Small intestine (tissue), 7 donors: ENCODE measurements around the gene PRSS50. TPM values are rescaled to one million over a fixed set of nuclear protein-coding genes. Genes with fewer than 3 reads are reported as not detected.
"Not testable (repeated sequence)": the region's sequence is repeated elsewhere in the genome, so short reads cannot be mapped to it uniquely, and the experiment has no call there.

Experiments used
- DNase-seq, 2 donors: peaks; one replicate each; pipeline versions ENCODE4 v3.0.0 to v3.0.0-alpha.2; 2013
- FAIRE-seq: peaks from 2 replicates; lab custom pipeline; 2012; peaks lifted over from hg19 to GRCh38; lab: Jason Lieb, UNC
- H3K27ac ChIP-seq, 3 donors: one replicate each; pipeline ENCODE4 v1.5.1; 2013; ENCODE audit warnings: low read length in 2 of 3, mild to moderate bottlenecking in 2 of 3, control low read depth in 1 of 3, inconsistent platforms in 1 of 3, low read depth in 1 of 3, moderate library complexity in 1 of 3
- H3K27me3 ChIP-seq, 3 donors: one replicate each; pipeline ENCODE4 v1.6.1; 2013; ENCODE audit warnings: low read length in 3 of 3, inconsistent platforms in 1 of 3; ENCODE audit not compliant: control insufficient read depth in 3 of 3, insufficient read depth in 3 of 3
- H3K36me3 ChIP-seq, 3 donors: one replicate each; pipeline ENCODE4 v1.6.1; 2013; ENCODE audit warnings: low read length in 3 of 3, inconsistent platforms in 1 of 3, low read depth in 1 of 3, mild to moderate bottlenecking in 1 of 3, moderate library complexity in 1 of 3; ENCODE audit not compliant: control insufficient read depth in 3 of 3, insufficient read depth in 2 of 3
- H3K4me1 ChIP-seq, 3 donors: one replicate each; pipeline ENCODE4 v1.6.1; 2013; ENCODE audit warnings: low read length in 2 of 3, inconsistent platforms in 1 of 3, low read depth in 1 of 3, mild to moderate bottlenecking in 1 of 3, moderate library complexity in 1 of 3; ENCODE audit not compliant: control insufficient read depth in 3 of 3, insufficient read depth in 2 of 3
- H3K4me3 ChIP-seq, 3 donors: one replicate each; pipeline ENCODE4 v1.5.1; 2013; ENCODE audit warnings: low read length in 3 of 3, control low read depth in 1 of 3, inconsistent platforms in 1 of 3, low read depth in 1 of 3, mild to moderate bottlenecking in 1 of 3, moderate library complexity in 1 of 3
- H3K9me3 ChIP-seq, 2 donors: one replicate each; pipeline ENCODE4 v1.6.1; 2013; ENCODE audit warnings: low read depth in 1 of 2, low read length in 1 of 2; ENCODE audit not compliant: control insufficient read depth in 2 of 2, insufficient read depth in 1 of 2
- WGBS, 3 donors: extraction: QIAGEN DNeasy Blood & Tissue Kit; methylation state at CpG; one replicate each; pipeline ENCODE4 v1.1.7; 2013; 5-methylcytosine and 5-hydroxymethylcytosine counted together
- polyA plus RNA-seq, 4 donors: library from polyadenylated mRNA; stranded (reverse) in 3 of 4; unstranded in 1 of 4; fragments of 200-250 nt in 3 of 4; fragments of 120-200 nt in 1 of 4; gene quantifications; one replicate each; pipeline versions ENCODE4 v1.2.1 to v1.2.3, GENCODE V29; 2013
- donor health status: healthy with polysubstance abuse.
- donor health status: control.
- donor health status: control.
- donor health status: Bipolar disorder and iron deficiency.
- donor health status: healthy.

Gene PRSS50
- polyA plus RNA-seq, 4 donors = 0.01 to 3.7 TPM; not detected in 2

DNA sequence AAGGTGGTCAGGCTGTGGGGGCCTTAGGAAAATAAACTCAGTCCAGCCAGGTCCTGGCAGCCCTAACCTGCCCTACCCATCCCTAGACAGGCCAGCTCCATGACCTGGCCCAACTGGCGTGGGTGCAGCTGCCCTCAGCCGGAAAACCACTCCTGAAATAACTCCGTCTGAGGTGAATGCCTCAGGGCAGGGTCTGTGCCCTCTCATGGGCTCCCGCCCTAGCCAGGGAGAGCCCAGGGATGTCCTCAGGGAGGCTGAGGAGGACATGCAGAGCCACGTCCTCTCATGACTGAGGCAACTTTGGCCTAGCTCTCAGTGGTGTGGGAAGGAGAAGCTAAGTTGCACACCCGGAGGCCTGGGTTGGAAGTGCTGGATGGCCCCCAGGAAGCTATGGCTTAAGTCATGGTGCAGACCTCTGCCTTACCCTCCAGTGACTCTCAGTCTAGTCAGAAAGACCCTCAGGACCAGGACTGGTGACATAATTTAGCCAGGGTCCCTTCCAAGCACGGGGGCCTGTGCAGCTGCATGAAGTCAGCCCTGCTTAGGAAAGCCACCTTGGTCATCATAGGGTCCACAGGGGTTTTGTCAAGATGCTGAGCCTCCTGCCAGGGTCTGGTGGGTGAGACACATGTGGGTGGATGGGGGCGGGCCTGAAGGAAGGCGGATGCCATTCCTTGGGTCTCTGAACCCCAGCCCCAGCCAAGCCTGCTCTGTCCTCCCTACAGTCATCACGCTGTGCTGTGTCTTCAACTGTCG lies 9.1 kb downstream of the PRSS50 start:
- no peak overlapping the region for H3K4me3 ChIP-seq
- FAIRE-seq = no peak
- H3K27me3 ChIP-seq = no peaks in the 10 kb centered on the region
- H3K4me1 ChIP-seq = peaks cover 0 to 14% (median 0%) of the 10 kb centered on the region in 3 donors
- no peak overlapping the region for H3K27ac ChIP-seq
- H3K9me3 ChIP-seq = no peaks in the 10 kb centered on the region
- no peaks in the 10 kb centered on the region for H3K36me3 ChIP-seq
- WGBS, 3 donors = 78 to 84% (median 78%) methylated on average over 11 of the region's 11 CpGs
- no peak for DNase-seq

DNA sequence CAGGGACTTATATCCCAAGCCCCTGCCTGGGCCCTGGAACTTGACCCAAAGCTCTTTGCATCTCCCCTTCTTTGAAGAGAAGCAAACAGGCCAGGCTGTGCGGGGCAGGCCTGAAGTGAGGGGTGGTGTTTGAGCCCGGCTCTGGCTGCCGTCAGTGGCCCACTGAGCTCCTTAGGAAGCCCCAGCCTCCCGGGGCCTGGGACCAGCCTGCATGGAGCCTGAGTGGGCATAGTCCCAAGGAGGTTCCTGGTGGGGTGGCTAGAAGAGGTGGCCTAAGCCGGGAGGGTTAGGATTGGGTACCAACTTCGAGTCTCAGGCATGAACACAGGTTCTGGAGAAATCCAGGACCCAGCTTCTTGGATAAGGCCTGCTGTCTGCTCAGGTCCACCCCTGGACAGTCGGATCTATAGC lies 10.1 kb downstream of the PRSS50 start:
- no peaks in the 10 kb centered on the region for H3K9me3 ChIP-seq
- H3K27me3 ChIP-seq = peaks cover 0 to 7% (median 3%) of the 10 kb centered on the region in 3 donors
- no peak overlapping the region for H3K4me3 ChIP-seq
- H3K36me3 ChIP-seq = no peaks in the 10 kb centered on the region
- no peak overlapping the region for H3K27ac ChIP-seq
- WGBS, 3 donors = 82 to 87% (median 86%) methylated on average over 7 of the region's 7 CpGs
- H3K4me1 ChIP-seq = peaks cover 0 to 14% (median 0%) of the 10 kb centered on the region in 3 donors
- DNase-seq (no peak), FAIRE-seq (no peak)

DNA sequence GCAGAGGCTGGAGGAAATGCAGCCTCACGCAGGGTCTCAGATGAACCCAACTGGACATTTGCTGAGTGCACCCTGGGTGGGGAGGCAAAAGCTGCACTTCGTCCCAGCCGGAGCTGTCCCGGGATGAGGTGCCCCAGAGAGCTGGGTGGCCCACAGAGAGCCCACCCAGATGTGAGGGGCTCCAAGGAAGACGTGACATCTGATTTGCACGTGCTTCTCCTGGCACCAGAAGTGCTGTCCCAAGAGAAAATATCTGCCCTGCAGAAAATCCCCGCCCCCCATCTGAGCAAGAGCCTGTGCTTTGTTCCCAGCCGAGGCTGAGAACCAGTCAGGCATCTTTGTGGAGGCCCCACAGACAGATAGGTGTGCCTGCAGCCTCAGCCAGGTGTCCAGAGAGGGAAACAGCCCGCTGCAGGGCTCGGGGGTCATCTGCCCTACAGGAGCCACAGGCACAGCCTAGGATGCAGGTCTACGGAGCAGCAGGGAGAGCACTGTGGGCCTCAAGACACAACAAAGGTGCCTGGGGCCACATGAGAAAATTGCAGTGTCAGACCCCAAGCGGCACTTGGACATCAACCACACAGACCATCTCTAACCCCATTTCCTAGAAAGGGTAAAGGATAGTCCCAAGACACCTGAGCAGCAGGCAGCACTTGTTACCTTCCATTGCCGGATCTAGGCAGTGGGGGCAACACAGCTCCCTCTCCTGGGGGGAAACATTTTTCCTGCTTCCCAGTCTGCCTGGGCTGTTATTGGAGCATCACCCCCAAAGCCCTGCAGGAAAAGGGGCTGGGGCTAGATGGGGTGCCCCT lies 10.7 kb downstream of the PRSS50 start:
- WGBS, 3 donors = 69 to 71% (median 70%) methylated on average over 13 of the region's 13 CpGs
- Histone ChIP-seq H3K4me1 (peaks cover 0 to 14% (median 0%) of the 10 kb centered on the region in 3 donors), H3K27ac (no peak overlapping the region), H3K9me3 (no peaks in the 10 kb centered on the region), H3K27me3 (peaks cover 0 to 13% (median 3%) of the 10 kb centered on the region in 3 donors), H3K36me3 (no peaks in the 10 kb centered on the region), H3K4me3 (no peak overlapping the region)
- DNase-seq (no peak), FAIRE-seq (no peak)

DNA sequence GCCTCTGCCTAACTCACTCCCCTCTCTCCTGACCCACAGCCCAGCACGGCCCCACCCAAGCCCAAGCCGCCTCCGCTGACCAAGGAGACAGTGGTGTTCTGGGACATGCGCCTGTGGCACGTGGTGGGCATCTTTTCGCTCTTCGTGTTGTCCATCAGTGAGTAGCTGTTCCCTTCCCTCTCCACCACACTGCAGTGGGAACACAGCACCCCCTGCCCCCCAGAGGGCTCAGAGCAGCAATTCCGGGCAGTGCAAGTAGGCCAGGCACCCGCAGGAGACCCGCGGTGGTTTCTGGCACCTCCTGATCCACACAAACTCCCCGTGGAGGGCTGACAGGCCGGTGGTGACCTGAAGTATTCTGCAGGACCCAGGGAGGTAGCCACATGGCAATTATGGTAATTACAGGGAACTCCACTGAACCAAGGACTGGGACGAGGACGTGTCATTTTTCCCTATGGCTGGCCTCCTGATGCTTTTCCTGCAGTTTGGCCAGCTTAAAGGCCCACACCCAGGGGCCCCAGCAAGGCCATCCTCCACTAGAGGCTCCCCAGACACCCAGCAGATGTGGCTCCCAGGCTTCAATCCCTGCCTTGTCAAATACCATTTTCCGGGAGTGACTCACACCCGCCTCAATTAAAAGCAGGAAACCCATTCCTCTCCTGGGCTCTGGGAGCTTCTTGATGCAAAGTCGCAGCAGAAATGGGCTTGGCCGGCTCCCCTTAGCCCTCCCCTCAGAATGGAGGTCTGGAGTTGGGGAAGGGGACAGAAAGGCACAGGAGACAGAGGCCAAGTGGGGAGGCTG lies 11.7 kb downstream of the PRSS50 start:
- no peaks in the 10 kb centered on the region for H3K36me3 ChIP-seq
- peaks cover 0 to 6% (median 0%) of the 10 kb centered on the region in 3 donors for H3K4me1 ChIP-seq
- H3K27ac ChIP-seq = no peak overlapping the region
- H3K27me3 ChIP-seq = peaks cover 0 to 20% (median 3%) of the 10 kb centered on the region in 3 donors
- no peak for FAIRE-seq
- WGBS, 3 donors = 73 to 76% (median 73%) methylated on average over 19 of the region's 19 CpGs
- H3K9me3 ChIP-seq = no peaks in the 10 kb centered on the region
- no peak overlapping the region for H3K4me3 ChIP-seq
- DNase-seq = no peak

DNA sequence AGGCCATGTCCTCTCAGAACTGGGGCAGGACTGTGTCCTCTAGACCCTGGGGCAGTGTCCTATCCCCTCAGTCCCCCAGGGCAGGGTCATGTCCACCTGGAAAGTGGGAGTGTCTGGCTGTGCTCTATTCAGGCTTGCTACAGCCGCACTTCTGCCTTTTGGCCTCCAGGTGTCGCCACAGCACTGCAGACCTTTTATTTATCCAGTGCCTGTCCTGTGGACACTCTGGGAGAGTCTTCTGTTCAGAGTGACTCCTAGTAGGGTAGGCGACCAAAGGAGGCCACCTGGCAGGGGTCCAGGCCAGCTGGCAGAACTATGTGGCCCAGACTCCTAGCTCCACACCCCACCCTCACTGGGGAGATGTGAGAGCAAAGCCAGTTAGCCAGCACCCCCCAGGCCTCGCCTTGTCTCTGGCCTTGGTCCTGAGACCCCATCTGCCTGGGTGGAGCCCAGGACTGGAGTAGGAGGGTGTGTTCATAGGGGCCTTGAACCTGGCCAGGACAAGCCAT lies 12.6 kb downstream of the PRSS50 start:
- Histone ChIP-seq H3K4me3 (no peak overlapping the region), H3K27ac (no peak overlapping the region), H3K27me3 (peaks cover 0 to 28% (median 3%) of the 10 kb centered on the region in 3 donors), H3K4me1 (peaks cover 0 to 6% (median 0%) of the 10 kb centered on the region in 3 donors), H3K9me3 (no peaks in the 10 kb centered on the region), H3K36me3 (no peaks in the 10 kb centered on the region)
- WGBS, 3 donors = 19 to 25% (median 23%) methylated on average over 4 of the region's 4 CpGs
- FAIRE-seq (no peak), DNase-seq (peak; percentile 69 to 83)

DNA sequence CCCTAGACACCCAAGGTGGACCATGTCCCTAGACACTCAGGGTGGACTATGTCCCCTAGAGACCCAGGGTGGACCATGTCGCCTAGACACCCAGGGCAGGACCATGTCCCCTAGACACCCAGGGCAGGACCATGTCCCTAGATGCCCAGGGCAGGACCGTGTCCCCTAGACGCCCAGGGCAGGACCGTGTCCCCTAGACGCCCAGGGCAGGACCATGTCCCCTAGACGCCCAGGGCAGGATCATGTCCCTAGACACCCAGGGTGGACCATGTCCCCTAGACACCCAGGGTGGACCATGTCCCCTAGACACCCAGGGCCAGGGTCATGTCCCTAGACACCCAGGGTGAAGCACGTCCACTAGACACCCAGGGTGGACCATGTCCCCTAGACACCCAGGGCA lies 13.3 kb downstream of the PRSS50 start:
- H3K9me3 ChIP-seq, H3K4me3 ChIP-seq, FAIRE-seq, DNase-seq, H3K4me1 ChIP-seq, H3K36me3 ChIP-seq, H3K27ac ChIP-seq: not testable (repeated sequence)
- 29 to 43% (median 35%) methylated on average over 7 of the region's 7 CpGs for WGBS, 3 donors
- peaks cover 0 to 32% (median 3%) of the 10 kb centered on the region in 3 donors for H3K27me3 ChIP-seq

DNA sequence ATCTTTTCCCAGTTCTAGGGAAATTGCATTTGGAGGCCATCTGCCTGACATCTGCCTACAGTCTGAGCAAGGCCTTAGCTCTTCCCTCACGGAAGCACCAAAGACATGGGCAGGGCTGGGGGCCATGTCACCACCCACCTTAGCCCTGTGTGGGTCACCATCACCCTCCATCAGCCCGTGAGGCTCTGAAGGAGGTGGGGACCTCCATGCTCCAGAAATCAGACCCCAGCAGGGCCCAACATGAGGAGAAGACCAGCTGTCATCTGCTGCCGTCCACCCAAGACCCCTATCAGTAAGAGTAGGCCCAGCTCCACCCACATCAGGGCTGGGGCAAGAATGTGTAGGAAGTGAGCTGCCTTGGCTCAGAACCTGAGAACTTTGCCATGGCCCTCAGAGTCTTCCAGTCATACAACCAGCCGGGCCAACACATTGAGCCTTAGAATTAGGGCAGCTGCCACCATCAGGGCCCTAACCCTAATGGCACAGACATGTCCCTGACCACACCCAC lies 14.6 kb downstream of the PRSS50 start:
- FAIRE-seq (no peak), DNase-seq (no peak)
- no peak overlapping the region for H3K27ac ChIP-seq
- no peaks in the 10 kb centered on the region for H3K36me3 ChIP-seq
- H3K4me3 ChIP-seq = no peak overlapping the region
- no peaks in the 10 kb centered on the region for H3K9me3 ChIP-seq
- peaks cover 0 to 6% (median 0%) of the 10 kb centered on the region in 3 donors for H3K4me1 ChIP-seq
- 87 to 91% (median 90%) methylated on average over 4 of the region's 4 CpGs for WGBS, 3 donors
- H3K27me3 ChIP-seq = peaks cover 0 to 32% (median 3%) of the 10 kb centered on the region in 3 donors
